Activated CD4-positive, alpha-beta memory T cell treated with anti-CD3 and anti-CD28 coated beads, Interleukin-2, amount 10 ng/mL, durations not matched to agents 7 days and 5 days (primary cell): ENCODE measurements around the gene IL6. TPM values are rescaled to one million over a fixed set of nuclear protein-coding genes. Genes with fewer than 3 reads are reported as not detected.
"Not testable (repeated sequence)": the region's sequence is repeated elsewhere in the genome, so short reads cannot be mapped to it uniquely, and the experiment has no call there.

Source experiments
- CTCF ChIA-PET: fragments of 350-600 bp; sonication (Branson Sonifier 250); formaldehyde crosslinking; loops from one replicate; lab custom pipeline; 2021; ENCODE audit warnings: antibody characterized with exemption, inconsistent platforms; lab: Charles Lee
- POLR2A ChIA-PET: fragments of 350-600 bp; sonication (Branson Sonifier 250); formaldehyde crosslinking; loops from one replicate; lab custom pipeline; 2021; ENCODE audit warnings: antibody characterized with exemption; lab: Charles Lee
- DNase-seq: peaks from one replicate; pipeline ENCODE4 v3.0.0-alpha.2; 2020
- H3K27ac Mint-ChIP-seq: one replicate; pipeline ENCODE4 v1.8.0; 2021; ENCODE audit warnings: mild to moderate bottlenecking, mixed read lengths
- H3K27me3 Mint-ChIP-seq: one replicate; pipeline ENCODE4 v1.8.0; 2021; ENCODE audit warnings: mixed read lengths
- H3K36me3 Mint-ChIP-seq: one replicate; pipeline ENCODE4 v1.8.0; 2021; ENCODE audit warnings: low read depth, mixed read lengths
- H3K4me1 Mint-ChIP-seq: one replicate; pipeline ENCODE4 v1.8.0; 2021; ENCODE audit warnings: mixed read lengths
- H3K4me3 Mint-ChIP-seq: one replicate; pipeline ENCODE4 v1.8.0; 2021; ENCODE audit warnings: mild to moderate bottlenecking, mixed read lengths
- H3K9me3 Mint-ChIP-seq: one replicate; pipeline ENCODE4 v1.8.0; 2021; ENCODE audit warnings: mixed read lengths
- total RNA-seq, 2 experiments: library from RNA; stranded (reverse); gene quantifications; one replicate each; pipeline ENCODE4 v1.2.3, GENCODE V29; 2021

IL6 gene
- total RNA-seq, 2 experiments from 2014 or later: 0.40 to 0.53 TPM

- CTCF ChIA-PET: interaction anchor here (1.0 to 3.7 kb wide), 6 partner anchors 14 to 135 kb away, joined by 3 to 26 read pairs (median 5); partner anchors contain the start of gene IL6
- DNase-seq: no peak
- Mint-ChIP-seq H3K9me3 (peaks cover 2% of the 10 kb centered on the region), H3K27me3 (peaks cover 4% of the 10 kb centered on the region), H3K4me3 (no peak overlapping the region), H3K4me1 (peaks cover 63% of the 10 kb centered on the region), H3K36me3 (peaks cover 6% of the 10 kb centered on the region), H3K27ac (peak overlapping the region; percentile 75)
- POLR2A ChIA-PET: interaction anchor here (1.1 to 5.1 kb wide), 7 partner anchors 12 to 410 kb away, joined by 3 to 47 read pairs (median 5); partner anchors contain the start of genes IL6 and KLHL7
Measured at GRCh38 chr7:22695476-22696132, 31.4 kb upstream of the IL6 start.

GRCh38 chr7:22696541-22697228 is 30.3 kb upstream of the IL6 start:
- H3K4me3 Mint-ChIP-seq: no peak overlapping the region
- DNase-seq: peak; percentile 28
- ChIA-PET CTCF (interaction anchor here (0.9 to 3.7 kb wide), 8 partner anchors 15 to 389 kb away, joined by 3 to 26 read pairs (median 4); partner anchors contain the start of gene IL6), POLR2A (interaction anchor here (1.0 to 5.1 kb wide), 7 partner anchors 17 to 134 kb away, joined by 3 to 47 read pairs (median 5); partner anchors contain the start of gene IL6)
- H3K27ac Mint-ChIP-seq: peak overlapping the region; percentile 75
- H3K27me3 Mint-ChIP-seq: no peaks in the 10 kb centered on the region
- peaks cover 6% of the 10 kb centered on the region for H3K36me3 Mint-ChIP-seq
- H3K9me3 Mint-ChIP-seq: peaks cover 2% of the 10 kb centered on the region
- H3K4me1 Mint-ChIP-seq: peaks cover 63% of the 10 kb centered on the region

GRCh38 chr7:22697322-22697859 is 29.6 kb upstream of the IL6 start:
- peak overlapping the region; percentile 75 for H3K27ac Mint-ChIP-seq
- H3K4me3 Mint-ChIP-seq: no peak overlapping the region
- DNase-seq: no peak
- ChIA-PET CTCF (interaction anchor here (1.1 to 3.7 kb wide), 5 partner anchors 19 to 137 kb away, joined by 3 to 26 read pairs (median 4); partner anchors contain the start of gene IL6), POLR2A (interaction anchor here (1.0 to 5.1 kb wide), 5 partner anchors 18 to 134 kb away, joined by 3 to 47 read pairs (median 3); no protein-coding TSS in a partner anchor)
- peaks cover 2% of the 10 kb centered on the region for H3K9me3 Mint-ChIP-seq
- peaks cover 63% of the 10 kb centered on the region for H3K4me1 Mint-ChIP-seq
- H3K27me3 Mint-ChIP-seq: no peaks in the 10 kb centered on the region
- peaks cover 6% of the 10 kb centered on the region for H3K36me3 Mint-ChIP-seq

GRCh38 chr7:22697876-22698606 is 29.0 kb upstream of the IL6 start:
- peak; percentile 26 for DNase-seq
- CTCF ChIA-PET: interaction anchor here (1.1 to 3.7 kb wide), 4 partner anchors 20 to 137 kb away, joined by 3 to 26 read pairs (median 4); partner anchors contain the start of gene IL6
- Mint-ChIP-seq H3K27me3 (peaks cover 2% of the 10 kb centered on the region), H3K4me1 (peaks cover 63% of the 10 kb centered on the region), H3K4me3 (peak overlapping the region; percentile 1), H3K36me3 (peaks cover 6% of the 10 kb centered on the region), H3K27ac (peak overlapping the region; percentile 67), H3K9me3 (peaks cover 2% of the 10 kb centered on the region)
- POLR2A ChIA-PET: interaction anchor here (0.6 to 5.1 kb wide), 4 partner anchors 19 to 135 kb away, joined by 3 to 47 read pairs (median 9); no protein-coding TSS in a partner anchor

- ChIA-PET CTCF (no interaction called here), POLR2A (interaction anchor here (5.1 kb wide), 1 partner anchor 19 kb away, joined by 47 read pairs; no protein-coding TSS in a partner anchor)
- Mint-ChIP-seq H3K9me3 (peaks cover 2% of the 10 kb centered on the region), H3K27ac (peak overlapping the region; percentile 67), H3K27me3 (peaks cover 7% of the 10 kb centered on the region), H3K36me3 (peaks cover 5% of the 10 kb centered on the region), H3K4me3 (no peak overlapping the region), H3K4me1 (peaks cover 60% of the 10 kb centered on the region)
- DNase-seq: no peak
Measured at GRCh38 chr7:22698767-22699166, 28.2 kb upstream of the IL6 start.

- H3K4me3 Mint-ChIP-seq: no peak overlapping the region
- peaks cover 9% of the 10 kb centered on the region for H3K27me3 Mint-ChIP-seq
- peaks cover 2% of the 10 kb centered on the region for H3K36me3 Mint-ChIP-seq
- H3K4me1 Mint-ChIP-seq: peaks cover 43% of the 10 kb centered on the region
- ChIA-PET POLR2A (interaction anchor here (1.2 to 1.3 kb wide), 2 partner anchors 22 to 137 kb away, joined by 3 to 4 read pairs; no protein-coding TSS in a partner anchor), CTCF (interaction anchor here (0.7 to 2.1 kb wide), 4 partner anchors 13 to 355 kb away, joined by 3 to 10 read pairs (median 4); partner anchors contain the start of gene IL6)
- DNase-seq: no peak
- no peak overlapping the region for H3K27ac Mint-ChIP-seq
- peaks cover 2% of the 10 kb centered on the region for H3K9me3 Mint-ChIP-seq
Measured at GRCh38 chr7:22700559-22701002, 26.4 kb upstream of the IL6 start.

GRCh38 chr7:22702516-22702915 is 24.5 kb upstream of the IL6 start:
- ChIA-PET POLR2A (no interaction called here), CTCF (no interaction called here)
- Mint-ChIP-seq H3K4me3 (no peak overlapping the region), H3K27ac (no peak overlapping the region), H3K27me3 (peaks cover 9% of the 10 kb centered on the region), H3K4me1 (peaks cover 24% of the 10 kb centered on the region), H3K36me3 (peaks cover 2% of the 10 kb centered on the region), H3K9me3 (peaks cover 2% of the 10 kb centered on the region)
- no peak for DNase-seq

GRCh38 chr7:22703107-22703855 is 23.7 kb upstream of the IL6 start:
- POLR2A ChIA-PET, H3K9me3 Mint-ChIP-seq, CTCF ChIA-PET, DNase-seq, H3K27me3 Mint-ChIP-seq, H3K36me3 Mint-ChIP-seq, H3K4me3 Mint-ChIP-seq, H3K27ac Mint-ChIP-seq: not testable (repeated sequence)
- H3K4me1 Mint-ChIP-seq: peaks cover 17% of the 10 kb centered on the region

- CTCF ChIA-PET, DNase-seq, POLR2A ChIA-PET, H3K9me3 Mint-ChIP-seq, H3K27ac Mint-ChIP-seq, H3K27me3 Mint-ChIP-seq, H3K4me3 Mint-ChIP-seq, H3K4me1 Mint-ChIP-seq, H3K36me3 Mint-ChIP-seq: not testable (repeated sequence)
Measured at GRCh38 chr7:22703978-22704610, 22.9 kb upstream of the IL6 start.

- H3K4me1 Mint-ChIP-seq, DNase-seq, H3K36me3 Mint-ChIP-seq, H3K4me3 Mint-ChIP-seq, POLR2A ChIA-PET, CTCF ChIA-PET, H3K27ac Mint-ChIP-seq, H3K9me3 Mint-ChIP-seq, H3K27me3 Mint-ChIP-seq: not testable (repeated sequence)
Measured at GRCh38 chr7:22704722-22705121, 22.3 kb upstream of the IL6 start.

GRCh38 chr7:22705874-22706273 is 21.1 kb upstream of the IL6 start:
- H3K27me3 Mint-ChIP-seq: peaks cover 11% of the 10 kb centered on the region
- H3K4me1 Mint-ChIP-seq, POLR2A ChIA-PET, H3K9me3 Mint-ChIP-seq, H3K4me3 Mint-ChIP-seq, CTCF ChIA-PET, H3K36me3 Mint-ChIP-seq, H3K27ac Mint-ChIP-seq, DNase-seq: not testable (repeated sequence)
